ENCODE results near the gene DAZ2.
"Not testable (repeated sequence)": the region's sequence is repeated elsewhere in the genome, so short reads cannot be mapped to it uniquely, and the experiment has no call there.

Gene DAZ2

GRCh38 chrY:23219233-23219632, at the start of gene DAZ2:
DAZ2 (plus strand) TSS chrY:23219533; CDS start chrY:23219741, 208 bp downstream.
- H3K4me1 Mint-ChIP-seq; H3K27me3 Mint-ChIP-seq (ENCODE audit: low read depth, poor library complexity); H3K36me3 Mint-ChIP-seq (ENCODE audit: low read depth); H3K9me3 Mint-ChIP-seq; DNase-seq; H3K4me3 Mint-ChIP-seq; H3K27ac Mint-ChIP-seq: not testable (repeated sequence)

DNA sequence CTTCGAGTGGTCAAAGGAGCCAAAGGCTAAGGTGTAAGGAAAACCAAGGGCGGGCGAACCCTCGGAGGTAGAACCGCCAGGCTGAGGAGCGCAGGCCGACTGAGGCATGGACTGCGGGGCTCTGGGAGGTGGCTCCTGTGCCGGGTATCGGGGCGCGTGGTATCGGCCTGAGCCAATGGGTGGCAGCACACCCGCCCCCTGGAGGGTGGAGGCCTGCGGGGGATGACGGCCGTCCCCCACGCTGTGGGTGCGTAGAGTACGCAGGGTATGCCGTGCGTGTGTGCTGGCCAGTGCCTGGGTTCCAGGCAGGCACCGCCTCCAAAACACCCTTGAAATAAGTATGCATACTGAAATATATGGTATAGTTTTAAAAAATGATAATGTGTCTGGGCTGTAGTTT, 20.4 kb upstream of the DAZ2 start, which contains the start of gene DAZ1:
TSS of gene DAZ1 (minus strand) at position 101 of the 400 bp plus-strand sequence. CDS start 208 bp downstream, outside the sequence.
- not testable (repeated sequence) for H3K9me3 Mint-ChIP-seq; H3K4me3 Mint-ChIP-seq; H3K4me1 Mint-ChIP-seq; H3K36me3 Mint-ChIP-seq (ENCODE audit: low read depth); H3K27me3 Mint-ChIP-seq (ENCODE audit: low read depth, poor library complexity); H3K27ac Mint-ChIP-seq; DNase-seq

GRCh38 chrY:23207455-23207854, 11.9 kb upstream of the DAZ2 start:
- not testable (repeated sequence) for H3K27ac Mint-ChIP-seq; H3K27me3 Mint-ChIP-seq (ENCODE audit: low read depth, poor library complexity); H3K4me1 Mint-ChIP-seq; H3K36me3 Mint-ChIP-seq (ENCODE audit: low read depth); H3K4me3 Mint-ChIP-seq; H3K9me3 Mint-ChIP-seq; DNase-seq

DNA sequence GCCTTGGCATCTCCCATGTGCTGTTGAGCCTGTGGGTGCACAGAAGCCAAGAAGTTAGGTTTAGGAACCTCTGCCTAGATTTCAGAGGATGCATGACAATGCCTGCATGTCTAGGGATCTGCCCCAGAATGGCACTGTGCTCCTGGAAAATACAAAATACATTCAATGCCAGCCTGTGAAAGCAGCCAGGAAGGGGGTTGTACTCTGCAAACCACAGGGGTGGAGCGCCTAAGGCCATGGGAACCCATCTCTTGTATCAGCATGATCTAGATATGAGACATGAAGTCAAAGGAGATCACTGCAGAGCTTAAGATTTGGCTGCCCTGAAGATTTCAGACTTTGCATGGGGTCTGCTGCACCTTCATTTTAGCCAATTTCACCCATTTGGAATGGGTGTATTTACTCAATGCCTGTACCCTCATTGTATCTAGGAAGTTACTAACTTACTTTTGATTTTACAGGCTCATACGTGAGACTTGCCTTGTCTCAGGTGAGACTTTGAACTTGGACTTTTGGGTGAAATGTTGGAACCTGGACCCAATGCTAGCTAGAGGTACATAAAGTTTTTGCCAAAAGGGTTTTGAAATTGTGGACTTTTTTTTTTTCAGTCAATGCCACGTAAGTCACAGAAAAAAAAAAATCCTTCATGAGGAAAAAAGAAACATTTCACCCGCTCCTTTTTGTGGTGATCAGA, 9.4 kb upstream of the DAZ2 start:
- not testable (repeated sequence) for H3K27ac Mint-ChIP-seq; H3K4me3 Mint-ChIP-seq; H3K4me1 Mint-ChIP-seq; H3K9me3 Mint-ChIP-seq; H3K27me3 Mint-ChIP-seq (ENCODE audit: low read depth, poor library complexity); H3K36me3 Mint-ChIP-seq (ENCODE audit: low read depth); DNase-seq

DNA sequence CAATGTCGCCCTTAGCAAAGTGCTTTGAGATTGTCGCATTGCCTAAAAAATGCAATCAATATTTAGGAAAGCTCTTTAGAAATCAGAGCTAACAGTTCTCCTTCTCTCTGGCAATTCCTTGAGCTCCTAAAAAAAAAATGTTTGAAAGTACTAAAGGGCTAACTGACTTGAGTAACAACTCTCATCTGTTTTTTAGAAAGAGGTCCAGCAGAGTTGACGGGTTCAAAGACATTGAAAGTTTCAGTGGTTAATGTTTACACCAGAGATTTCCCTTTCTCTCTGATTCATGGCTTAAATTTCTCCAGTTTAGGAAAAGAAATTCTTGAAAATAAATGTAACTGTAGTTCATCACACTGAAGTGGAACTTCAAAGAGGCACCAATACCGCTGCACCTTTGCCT, 8.7 kb upstream of the DAZ2 start:
- H3K36me3 Mint-ChIP-seq (ENCODE audit: low read depth); H3K4me1 Mint-ChIP-seq: not testable (repeated sequence)

More for the DNA sequence above, 8.7 kb upstream of the DAZ2 start:
- not testable (repeated sequence) for H3K9me3 Mint-ChIP-seq; H3K4me3 Mint-ChIP-seq; H3K27me3 Mint-ChIP-seq (ENCODE audit: low read depth, poor library complexity); H3K27ac Mint-ChIP-seq; DNase-seq

Measured in nephron progenitor cell (in vitro differentiated cells).